RCC 7860 (cell line): ENCODE measurements around the gene BLOC1S2.
"Not testable (repeated sequence)": the region's sequence is repeated elsewhere in the genome, so short reads cannot be mapped to it uniquely, and the experiment has no call there.

Source experiments
- DNase-seq: peaks from one replicate; pipeline ENCODE4 v3.0.0-alpha.2; 2015; ENCODE audit warnings: low spot score
- FAIRE-seq: peaks from 2 replicates; lab custom pipeline; 2012; peaks lifted over from hg19 to GRCh38; lab: Jason Lieb, UNC

The BLOC1S2 gene

DNA sequence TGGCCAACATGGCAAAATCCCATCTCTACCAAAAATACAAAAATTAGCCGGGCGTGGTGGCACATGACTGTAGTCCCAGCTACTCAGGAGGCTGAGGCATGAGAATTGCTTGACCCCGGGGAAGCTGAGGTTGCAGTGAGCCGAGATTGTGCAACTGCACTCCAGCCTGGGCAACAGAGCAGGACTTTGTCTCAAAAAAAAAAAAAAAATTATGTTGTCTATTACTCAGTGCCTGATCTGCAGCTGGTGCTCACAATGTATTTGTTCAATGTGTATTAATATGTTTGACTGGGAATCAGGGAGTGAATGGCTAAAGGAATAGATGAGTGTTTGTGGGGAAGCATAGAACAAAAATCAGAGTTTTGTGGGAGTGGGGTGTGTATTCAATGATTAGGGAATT, 5.8 kb upstream of the BLOC1S2 start:
- not testable (repeated sequence) for FAIRE-seq, DNase-seq

DNA sequence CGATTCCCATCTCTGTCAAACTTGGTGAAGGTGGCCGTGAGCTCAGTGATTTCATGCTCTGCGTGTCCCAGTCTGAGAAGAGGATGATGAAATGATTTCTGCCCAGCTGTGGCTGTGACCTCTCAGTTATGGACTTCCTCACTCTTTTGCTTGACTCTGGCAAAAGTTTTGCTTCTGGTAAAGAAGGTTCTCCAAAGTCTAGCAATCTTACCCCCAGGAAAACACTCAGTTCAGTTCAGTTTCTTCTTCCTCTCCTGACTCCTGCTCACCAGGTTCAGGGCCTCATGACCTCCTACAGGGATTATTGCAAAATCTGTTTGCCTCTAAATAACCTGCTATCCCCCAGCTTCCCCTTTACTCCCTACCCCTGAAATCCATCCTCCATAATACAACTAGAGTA, 4.9 kb upstream of the BLOC1S2 start:
- no peak for FAIRE-seq

DNA sequence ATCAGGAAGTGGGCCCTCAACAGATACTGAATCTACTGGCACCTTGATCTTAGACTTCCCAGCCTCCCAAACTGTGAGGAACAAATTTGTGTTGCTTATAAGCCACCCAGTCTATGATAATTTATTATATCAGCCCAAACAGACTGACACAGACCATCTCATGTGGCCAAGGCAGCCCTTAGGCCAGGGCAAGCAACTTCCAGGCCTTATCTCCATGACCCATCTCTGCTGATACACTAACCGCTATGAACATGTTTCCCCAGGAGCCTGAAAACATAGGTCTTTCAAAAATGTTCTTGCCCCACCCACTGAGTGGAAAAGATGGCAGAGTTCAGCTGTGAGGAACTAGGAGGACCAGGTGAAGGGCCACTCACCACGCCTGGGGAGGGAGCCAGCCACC, 3.2 kb upstream of the BLOC1S2 start:
- FAIRE-seq, result no peak
- no peak for DNase-seq

More for the DNA sequence above, 4.9 kb upstream of the BLOC1S2 start:
- DNase-seq, result no peak

DNA sequence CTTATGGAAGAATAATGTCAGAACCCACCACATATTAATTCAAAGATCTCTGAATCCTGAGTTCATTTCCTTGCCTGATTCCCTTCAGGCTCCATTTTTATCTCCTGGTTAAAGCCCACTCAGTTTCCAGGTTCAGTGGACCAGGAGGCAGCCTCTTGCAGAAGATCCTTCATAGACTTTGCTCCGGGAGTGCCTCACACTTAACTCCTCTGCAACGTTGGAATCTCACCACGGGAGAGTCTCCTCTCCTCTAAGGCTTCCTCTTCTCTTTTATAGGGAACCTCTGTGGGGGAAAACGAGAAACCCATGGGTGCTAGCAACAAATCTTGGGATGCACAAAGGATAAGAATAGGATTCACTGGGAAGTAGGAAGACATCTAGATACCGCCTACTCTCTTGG, 1.7 kb upstream of the BLOC1S2 start:
- FAIRE-seq, result no peak

DNA sequence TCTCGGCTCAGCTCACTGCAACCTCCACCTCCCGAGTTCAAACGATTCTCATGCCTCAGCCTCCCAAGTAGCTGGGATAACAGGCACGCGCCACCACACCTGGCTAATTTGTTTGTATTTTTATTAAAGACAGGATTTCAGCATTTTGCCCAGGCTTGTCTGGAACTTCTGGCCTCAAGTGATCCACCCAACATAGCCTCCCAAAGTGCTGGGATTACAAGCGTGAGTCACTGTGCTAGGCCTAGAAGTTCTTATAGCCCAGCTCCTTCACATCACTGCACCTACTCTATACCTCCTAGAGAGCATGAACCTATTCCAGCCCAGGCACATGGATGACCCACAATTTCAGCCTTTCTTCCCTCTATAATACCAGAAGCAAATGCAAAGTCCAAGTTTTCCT, 1.3 kb upstream of the BLOC1S2 start:
- DNase-seq, result no peak
- FAIRE-seq, result no peak

More for the DNA sequence above, 1.7 kb upstream of the BLOC1S2 start:
- no peak for DNase-seq

DNA sequence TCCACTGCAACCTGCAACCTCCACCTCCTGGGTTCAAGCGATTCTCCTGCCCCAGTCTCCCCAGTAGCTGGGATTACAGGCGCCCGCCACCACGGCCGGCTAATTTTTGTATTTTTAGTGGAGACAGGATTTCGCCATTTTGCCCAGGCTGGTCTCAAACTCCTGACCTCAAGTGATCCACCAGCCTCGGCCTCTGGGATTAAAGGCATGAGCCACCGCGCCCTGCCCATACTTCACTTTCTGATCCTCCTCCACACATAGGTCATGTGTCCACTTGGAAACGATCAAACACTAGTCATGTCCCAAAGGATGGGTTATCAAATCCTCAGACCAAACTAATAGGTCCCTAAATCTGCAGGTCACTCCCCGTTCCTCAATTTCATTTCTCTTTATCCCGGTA, 1.2 kb downstream of the BLOC1S2 start:
- not testable (repeated sequence) for DNase-seq, FAIRE-seq

GRCh38 chr10:100282907-100283306, 3.6 kb downstream of the BLOC1S2 start:
- FAIRE-seq (no peak), DNase-seq (no peak)

DNA sequence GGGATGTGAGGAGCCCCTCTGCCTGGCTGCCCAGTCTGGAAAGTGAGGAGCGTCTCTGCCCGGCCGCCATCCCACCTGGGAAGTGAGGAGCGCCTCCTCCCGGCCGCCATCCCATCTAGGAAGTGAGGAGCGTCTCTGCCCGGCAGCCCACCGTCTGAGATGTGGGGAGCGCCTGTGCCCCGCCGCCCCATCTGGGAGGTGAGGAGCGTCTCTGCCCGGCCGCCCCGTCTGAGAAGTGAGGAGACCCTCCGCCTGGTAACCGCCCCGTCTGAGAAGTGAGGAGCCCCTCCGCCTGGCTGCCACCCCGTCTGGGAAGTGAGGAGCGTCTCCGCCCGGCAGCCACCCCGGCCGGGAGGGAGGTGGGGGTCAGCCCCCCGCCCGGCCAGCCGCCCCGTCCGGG, 9.5 kb downstream of the BLOC1S2 start:
- not testable (repeated sequence) for FAIRE-seq, DNase-seq

- FAIRE-seq, result peak; percentile 73
- DNase-seq, result peak; percentile 81
Measured at GRCh38 chr10:100267239-100268104, 19.0 kb downstream of the BLOC1S2 start, which contains the start of gene CWF19L1. Gene CWF19L1, minus strand, starts transcription at chr10:100267638. Its CDS starts 45 bp downstream, at chr10:100267593.

GRCh38 chr10:100265821-100266485, 20.5 kb downstream of the BLOC1S2 start:
- DNase-seq, result no peak
- FAIRE-seq, result no peak

DNA sequence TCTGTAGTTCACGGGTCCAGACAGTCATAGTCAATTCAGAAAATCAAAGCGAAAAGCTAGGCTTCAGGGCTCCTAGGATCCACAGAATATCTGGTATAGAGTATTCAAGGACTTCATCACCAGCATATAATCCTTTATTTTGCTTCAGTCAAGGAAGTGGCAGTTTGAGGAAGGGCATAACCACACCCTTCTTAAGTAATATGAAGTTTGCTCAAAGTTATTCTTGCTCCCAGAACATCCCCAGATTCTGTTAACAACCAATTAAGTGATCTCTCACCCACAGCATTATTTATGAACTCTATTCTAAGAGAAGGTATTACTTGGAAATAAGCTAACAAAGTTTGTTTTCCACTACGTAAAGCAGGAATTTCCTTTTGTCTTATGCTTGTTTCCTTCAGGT, 32.3 kb downstream of the BLOC1S2 start:
- DNase-seq, result no peak
- FAIRE-seq, result no peak

DNA sequence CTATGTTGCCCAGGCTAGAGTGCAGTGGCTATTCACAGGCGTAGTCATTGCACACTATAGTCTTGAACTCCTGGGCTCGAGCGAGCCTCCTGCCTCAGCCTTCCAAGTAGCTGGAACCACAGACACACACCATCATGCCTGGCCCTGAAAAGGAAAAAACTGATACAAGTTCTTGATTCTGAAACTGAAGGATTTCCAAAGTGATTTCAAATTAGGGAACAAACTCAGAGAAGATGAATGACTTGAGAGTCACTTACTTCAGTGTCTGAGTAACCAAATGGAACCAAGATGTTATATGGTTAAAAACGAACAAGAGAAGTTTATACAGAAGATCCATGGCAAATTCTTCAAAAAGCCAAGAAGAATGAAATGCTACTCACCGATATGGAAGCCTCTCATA, 33.4 kb downstream of the BLOC1S2 start:
- DNase-seq (no peak), FAIRE-seq (no peak)

GRCh38 chr10:100248820-100249219, 37.7 kb downstream of the BLOC1S2 start:
- no peak for DNase-seq
- FAIRE-seq, result no peak

DNA sequence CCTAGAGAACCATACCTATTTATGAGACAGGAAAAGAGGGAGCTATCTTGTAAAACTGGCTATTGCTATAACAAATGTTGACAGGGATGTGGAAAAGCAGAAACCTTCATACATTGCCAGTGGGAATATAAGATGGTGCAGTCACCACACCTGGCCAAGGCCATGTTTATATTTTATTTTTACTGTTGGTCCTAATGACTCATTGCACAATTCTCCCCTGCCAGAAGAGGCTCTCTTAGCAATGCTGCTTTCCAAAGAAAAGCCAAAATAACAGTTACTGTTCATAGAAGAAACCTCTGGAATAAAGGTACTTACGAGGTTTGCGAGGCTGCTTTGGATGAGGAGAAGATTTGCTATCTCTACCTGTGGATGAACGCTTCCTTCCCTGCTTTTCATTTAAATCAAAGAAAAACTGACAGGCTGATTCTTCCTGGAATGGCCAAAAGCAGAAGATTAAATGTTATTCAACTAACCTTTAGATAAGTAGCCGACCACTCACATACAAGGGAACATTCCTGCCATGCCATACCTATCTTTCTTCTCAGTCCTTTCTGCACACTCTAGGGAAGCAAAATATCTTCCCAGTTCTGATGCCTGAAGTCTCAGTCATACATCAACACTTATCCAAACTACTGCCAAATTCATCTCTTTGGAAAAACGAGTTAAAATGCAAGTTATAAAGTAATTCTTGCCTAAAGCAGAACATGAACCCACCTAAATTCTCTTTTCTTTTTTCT, 40.8 kb downstream of the BLOC1S2 start:
- DNase-seq, result no peak
- FAIRE-seq, result no peak

DNA sequence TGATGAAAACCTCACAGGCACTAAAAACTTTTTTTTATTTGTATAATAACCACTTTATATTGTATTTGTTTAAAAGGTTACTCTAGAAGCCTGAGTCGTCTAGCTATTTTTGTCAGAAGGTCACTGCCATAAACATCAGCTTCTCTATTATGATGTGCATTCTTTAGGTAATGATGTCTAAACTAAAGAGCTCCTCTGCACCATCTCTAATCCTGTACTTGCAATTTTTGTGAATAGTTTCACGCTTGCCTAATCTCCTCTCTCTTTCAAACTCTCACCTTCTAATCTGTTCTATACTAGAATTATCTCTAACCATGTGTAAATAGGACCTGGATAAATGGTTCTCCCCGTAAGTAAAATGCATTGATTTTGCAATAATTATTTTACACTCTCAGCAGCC, 46.6 kb downstream of the BLOC1S2 start:
- no peak for FAIRE-seq
- DNase-seq, result no peak

DNA sequence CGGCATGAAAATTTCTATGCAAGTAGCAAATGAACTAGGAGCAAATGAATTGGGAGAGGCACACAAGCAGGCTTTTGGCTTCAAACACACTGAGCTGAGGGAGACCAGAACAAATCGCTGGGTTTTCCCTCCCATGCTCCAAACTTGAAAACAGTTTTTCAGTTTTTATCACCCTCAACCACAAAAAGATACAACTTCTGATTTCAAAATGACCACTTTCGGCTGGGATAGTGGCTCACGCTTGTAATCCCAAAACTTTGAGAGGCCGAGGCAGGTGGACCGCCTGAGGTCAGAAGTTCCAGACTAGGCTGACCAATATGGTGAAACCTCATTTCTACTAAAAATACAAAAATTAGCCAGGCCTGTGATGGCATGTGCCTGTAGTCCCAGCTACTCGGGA, 48.1 kb downstream of the BLOC1S2 start:
- no peak for DNase-seq
- no peak for FAIRE-seq

GRCh38 chr10:100232101-100232500, 54.4 kb downstream of the BLOC1S2 start:
- FAIRE-seq, result no peak
- DNase-seq, result no peak

DNA sequence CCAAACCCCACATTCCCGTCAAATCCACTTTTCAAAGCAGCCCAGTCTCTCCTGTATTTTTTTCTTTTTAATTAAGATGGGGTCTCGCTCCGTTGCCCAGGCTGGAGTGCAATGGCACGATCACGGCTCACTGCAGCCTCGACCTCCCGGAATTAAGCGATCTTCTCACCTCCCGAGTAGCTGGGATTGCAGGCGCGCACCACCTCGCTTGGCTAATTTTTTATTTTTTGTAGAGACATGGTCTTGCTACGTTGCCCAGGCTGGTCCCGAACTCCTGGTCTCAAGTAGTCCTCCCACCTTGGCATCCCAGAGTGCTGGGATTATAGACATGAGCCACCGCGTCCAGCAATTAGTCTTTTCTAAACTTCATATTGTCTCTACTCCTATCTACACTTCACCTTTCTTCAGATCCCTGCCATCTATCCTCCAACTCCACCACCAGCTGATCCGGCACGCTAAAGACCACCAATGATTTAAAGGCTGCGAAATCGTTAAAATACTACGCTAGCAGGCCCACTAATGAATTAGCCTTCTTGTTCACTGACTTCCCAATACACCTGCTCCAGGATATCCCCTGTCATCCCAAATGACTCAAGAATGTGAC, 56.6 kb downstream of the BLOC1S2 start:
- DNase-seq (no peak), FAIRE-seq (no peak)

- FAIRE-seq (no peak), DNase-seq (no peak)
Measured at GRCh38 chr10:100223879-100224278, 62.6 kb downstream of the BLOC1S2 start.
